CD14-positive monocyte (primary cell): ENCODE data around the gene FGFRL1. TPM values are rescaled to one million over a fixed set of nuclear protein-coding genes. Genes with fewer than 3 reads are reported as not detected.
A peak's percentile ranks its signal among the peaks of the same experiment; 100 is the strongest.

ENCODE experiments used
- DNase-seq, 3 donors: peaks; one replicate each; pipeline ENCODE4 v3.0.0-alpha.2; 2011 to 2022
- H2AFZ ChIP-seq: 2 replicates; pipeline ENCODE4 v1.6.0; 2012; ENCODE audit warnings: mild to moderate bottlenecking, low read depth, low read length, inconsistent platforms; ENCODE audit not compliant: insufficient read depth, poor library complexity, severe bottlenecking
- H3K27ac ChIP-seq, 2 donors: 1 replicate in 1 of 2; 2 replicates in 1 of 2; pipeline ENCODE4 v1.5.1; 2012 to 2013; ENCODE audit warnings: low read length in 2 of 2, control low read depth in 1 of 2, inconsistent platforms in 1 of 2, low read depth in 1 of 2, mild to moderate bottlenecking in 1 of 2
- H3K27me3 ChIP-seq, 2 donors: one replicate each; pipeline versions ENCODE4 v1.6.0 to v1.6.1; 2011 to 2013; ENCODE audit warnings: low read length in 2 of 2; ENCODE audit not compliant: control insufficient read depth in 2 of 2, insufficient read depth in 2 of 2
- H3K36me3 ChIP-seq, 2 donors: replicated peaks in 1 of 2; 1 replicate in 1 of 2; 2 replicates in 1 of 2; pipeline versions ENCODE4 v1.5.1 to v1.6.1; 2012 to 2013; ENCODE audit warnings: low read length in 2 of 2, control low read depth in 1 of 2, inconsistent platforms in 1 of 2, mild to moderate bottlenecking in 1 of 2; ENCODE audit not compliant: insufficient read depth in 2 of 2, control insufficient read depth in 1 of 2
- H3K4me1 ChIP-seq, 2 donors: 1 replicate in 1 of 2; 2 replicates in 1 of 2; pipeline versions ENCODE4 v1.5.1 to v1.6.1; 2012 to 2013; ENCODE audit warnings: low read length in 2 of 2, control low read depth in 1 of 2, inconsistent platforms in 1 of 2, mild to moderate bottlenecking in 1 of 2, moderate library complexity in 1 of 2; ENCODE audit not compliant: insufficient read depth in 2 of 2, control insufficient read depth in 1 of 2
- H3K4me2 ChIP-seq: replicated peaks from 2 replicates; pipeline ENCODE3; 2012; ENCODE audit warnings: low read length, moderate library complexity, mild to moderate bottlenecking; ENCODE audit not compliant: poor library complexity, severe bottlenecking; ENCODE audit errors: extremely low read depth
- H3K4me3 ChIP-seq, 3 experiments: fragments of 200-600 bp in 1 of 3; sonication (generic) in 1 of 3; replicated peaks in 1 of 3; 1 replicate in 2 of 3; 2 replicates in 1 of 3; pipeline ENCODE4 v1.5.1; 2011 to 2013; ENCODE audit warnings: low read length in 3 of 3, mild to moderate bottlenecking in 3 of 3, control low read depth in 2 of 3, low read depth in 2 of 3, inconsistent platforms in 1 of 3, moderate library complexity in 1 of 3
- H3K79me2 ChIP-seq: 2 replicates; pipeline ENCODE4 v1.6.0; 2012; ENCODE audit warnings: mild to moderate bottlenecking, control low read depth, inconsistent platforms, low read length, moderate library complexity; ENCODE audit not compliant: insufficient read depth
- H3K9ac ChIP-seq: 2 replicates; pipeline ENCODE4 v1.6.0; 2017; ENCODE audit warnings: low read length, mild to moderate bottlenecking; ENCODE audit not compliant: insufficient read depth, poor library complexity, severe bottlenecking
- H3K9me3 ChIP-seq, 2 donors: replicated peaks in 1 of 2; 1 replicate in 1 of 2; 2 replicates in 1 of 2; pipeline versions ENCODE4 v1.5.1 to v1.6.1; 2012 to 2013; ENCODE audit warnings: low read length in 2 of 2, control low read depth in 1 of 2; ENCODE audit not compliant: control insufficient read depth in 1 of 2, insufficient read depth in 1 of 2
- H4K20me1 ChIP-seq: 2 replicates; pipeline ENCODE4 v1.6.0; 2012; ENCODE audit warnings: mild to moderate bottlenecking, low read length, control low read depth, moderate library complexity; ENCODE audit not compliant: insufficient read depth
- H3K27ac Mint-ChIP-seq, 7 donors: one replicate each; pipeline ENCODE4 v1.8.0; 2020; ENCODE audit warnings: mild to moderate bottlenecking in 7 of 7, mixed read lengths in 7 of 7, moderate library complexity in 6 of 7, inconsistent platforms in 2 of 7
- H3K27me3 Mint-ChIP-seq, 3 donors: one replicate each; pipeline ENCODE4 v1.8.0; 2021 to 2022; ENCODE audit warnings: low read depth in 3 of 3, mild to moderate bottlenecking in 3 of 3, mixed read lengths in 3 of 3, moderate library complexity in 3 of 3, inconsistent platforms in 1 of 3
- H3K36me3 Mint-ChIP-seq, 2 donors: one replicate each; pipeline ENCODE4 v1.8.0; 2020; ENCODE audit warnings: mixed read lengths in 2 of 2, inconsistent platforms in 1 of 2, mild to moderate bottlenecking in 1 of 2
- H3K4me1 Mint-ChIP-seq: one replicate; pipeline ENCODE4 v1.8.0; 2020; ENCODE audit warnings: mild to moderate bottlenecking, mixed read lengths
- H3K4me3 Mint-ChIP-seq, 2 donors: one replicate each; pipeline ENCODE4 v1.8.0; 2020; ENCODE audit warnings: mild to moderate bottlenecking in 2 of 2, mixed read lengths in 2 of 2, moderate library complexity in 1 of 2
- H3K9me3 Mint-ChIP-seq, 7 donors: one replicate each; pipeline ENCODE4 v1.8.0; 2020 to 2022; ENCODE audit warnings: mixed read lengths in 7 of 7, mild to moderate bottlenecking in 6 of 7, moderate library complexity in 6 of 7, inconsistent platforms in 2 of 7
- WGBS: methylation state at CpG from one replicate; pipeline ENCODE4 v1.1.5; 2013; ENCODE audit warnings: missing lambda C conversion rate; ENCODE audit not compliant: insufficient coverage; 5-methylcytosine and 5-hydroxymethylcytosine counted together
- intact Hi-C, 2 donors: fragments of 100-400 bp; cut with micrococcal nuclease; formaldehyde crosslinking; loops; one replicate each; pipeline versions ENCODE4 v1.15.0 to v1.15.1; 2023
- polyA plus RNA-seq, 3 donors: library from polyadenylated mRNA; depleted of rRNA in 1 of 3; unstranded in 2 of 3; stranded (reverse) in 1 of 3; fragments of 300-500 nt in 2 of 3; fragments of >200 nt in 1 of 3; fragmentation: Illumina TruSeq in 2 of 3; gene quantifications; 1 replicate in 2 of 3; 2 replicates in 1 of 3; pipeline ENCODE4 v1.2.3, GENCODE V29; 2012 to 2021
- TF ChIP-seq, protein P1 (sequence below): fragments of 200-600 bp; IDR thresholded peaks from one replicate; pipeline ENCODE4 v1.8.0; 2022; ENCODE audit warnings: antibody characterized with exemption, mild to moderate bottlenecking

FGFRL1 gene
- polyA plus RNA-seq, 3 donors = 0.17 to 77.7 (median 0.28) TPM

DNA sequence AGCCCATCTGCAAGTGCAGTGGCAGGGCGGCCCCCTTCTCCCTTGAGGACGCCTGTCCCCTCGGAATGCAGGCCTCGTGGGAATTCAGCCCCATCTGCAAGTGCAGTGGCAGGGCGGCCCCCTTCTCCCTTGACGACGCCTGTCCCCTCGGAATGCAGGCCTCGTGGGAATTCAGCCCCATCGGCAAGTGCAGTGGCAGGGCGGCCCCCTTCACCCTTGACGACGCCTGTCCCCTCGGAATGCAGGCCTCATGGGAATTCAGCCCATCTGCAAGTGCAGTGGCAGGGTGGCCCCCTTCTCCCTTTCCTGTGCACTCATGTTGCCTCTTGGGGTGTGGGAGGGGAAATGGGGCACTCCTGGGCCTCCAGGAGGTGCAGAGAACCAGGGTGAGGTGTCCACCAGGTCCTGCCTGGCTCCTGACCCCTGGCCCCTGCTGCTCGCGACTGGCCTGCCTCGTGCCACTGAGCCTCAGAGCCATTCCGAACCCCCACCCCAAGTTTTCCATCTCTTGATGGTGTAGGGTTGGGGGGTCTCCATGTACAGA is 11.5 kb upstream of the FGFRL1 start:
- 59% methylated on average over 8 of the region's 18 CpGs for WGBS
- peaks cover 24 to 81% of the 10 kb centered on the region in 2 donors for H3K27me3 ChIP-seq

DNA sequence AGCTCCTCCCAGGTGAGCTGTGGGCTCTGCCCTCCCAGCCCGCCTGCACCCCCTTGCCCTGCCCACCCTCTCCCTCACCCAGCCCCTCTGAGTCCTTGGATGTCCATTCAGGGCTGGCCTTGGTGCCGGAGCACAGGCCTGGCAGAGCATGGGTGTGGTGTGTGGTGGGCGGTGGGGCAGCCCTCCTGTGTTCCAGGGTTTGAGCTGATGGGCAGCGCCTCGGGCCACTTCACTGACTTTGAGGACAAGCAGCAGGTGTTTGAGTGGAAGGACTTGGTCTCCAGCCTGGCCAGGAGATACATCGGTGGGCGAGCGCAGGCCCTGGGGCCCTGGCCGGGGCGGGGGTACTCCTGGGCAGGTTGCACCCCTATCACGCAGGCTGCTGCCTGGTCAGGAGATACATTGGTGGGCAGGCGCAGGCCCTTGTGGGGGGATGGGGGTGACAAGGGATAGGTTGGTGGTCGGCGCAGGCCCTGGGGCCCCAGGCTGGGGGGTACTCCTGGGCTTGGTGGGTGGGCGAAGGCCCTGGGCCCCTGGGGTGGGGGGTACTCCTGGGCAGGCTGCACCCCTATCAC is 10.7 kb upstream of the FGFRL1 start:
- Histone ChIP-seq H2AFZ (no peak overlapping the region), H3K4me1 (peaks cover 7 to 12% of the 10 kb centered on the region in 2 donors), H3K27ac (no peak overlapping the region), H3K9me3 (peaks cover 0 to 10% of the 10 kb centered on the region in 2 donors), H3K79me2 (no peaks in the 10 kb centered on the region), H3K4me2 (no peak overlapping the region), H3K36me3 (no peaks in the 10 kb centered on the region), H3K27me3 (peaks cover 24 to 84% of the 10 kb centered on the region in 2 donors), H3K4me3 (no peak overlapping the region), H3K9ac (no peak overlapping the region), H4K20me1 (peaks cover 28% of the 10 kb centered on the region)
- no peak overlapping the region for H3K27ac Mint-ChIP-seq
- H3K27me3 Mint-ChIP-seq = peaks cover 67 to 90% (median 68%) of the 10 kb centered on the region in 3 donors
- DNase-seq = no peak
- H3K36me3 Mint-ChIP-seq = no peaks in the 10 kb centered on the region
- H3K9me3 Mint-ChIP-seq = peaks cover 0 to 32% (median 2%) of the 10 kb centered on the region in 7 donors
- intact Hi-C loops = loop anchor here (10.0 kb wide), 1 partner anchor 584 kb away; no protein-coding TSS in a partner anchor
- peak overlapping the region in 1 of 2 donors; percentile 53 for H3K4me3 Mint-ChIP-seq
- 95% methylated on average over 13 of the region's 15 CpGs for WGBS
- TF ChIP-seq, protein P1, sequence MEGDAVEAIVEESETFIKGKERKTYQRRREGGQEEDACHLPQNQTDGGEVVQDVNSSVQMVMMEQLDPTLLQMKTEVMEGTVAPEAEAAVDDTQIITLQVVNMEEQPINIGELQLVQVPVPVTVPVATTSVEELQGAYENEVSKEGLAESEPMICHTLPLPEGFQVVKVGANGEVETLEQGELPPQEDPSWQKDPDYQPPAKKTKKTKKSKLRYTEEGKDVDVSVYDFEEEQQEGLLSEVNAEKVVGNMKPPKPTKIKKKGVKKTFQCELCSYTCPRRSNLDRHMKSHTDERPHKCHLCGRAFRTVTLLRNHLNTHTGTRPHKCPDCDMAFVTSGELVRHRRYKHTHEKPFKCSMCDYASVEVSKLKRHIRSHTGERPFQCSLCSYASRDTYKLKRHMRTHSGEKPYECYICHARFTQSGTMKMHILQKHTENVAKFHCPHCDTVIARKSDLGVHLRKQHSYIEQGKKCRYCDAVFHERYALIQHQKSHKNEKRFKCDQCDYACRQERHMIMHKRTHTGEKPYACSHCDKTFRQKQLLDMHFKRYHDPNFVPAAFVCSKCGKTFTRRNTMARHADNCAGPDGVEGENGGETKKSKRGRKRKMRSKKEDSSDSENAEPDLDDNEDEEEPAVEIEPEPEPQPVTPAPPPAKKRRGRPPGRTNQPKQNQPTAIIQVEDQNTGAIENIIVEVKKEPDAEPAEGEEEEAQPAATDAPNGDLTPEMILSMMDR = no peak
- peaks cover 4% of the 10 kb centered on the region for H3K4me1 Mint-ChIP-seq

More for the DNA sequence above, 11.5 kb upstream of the FGFRL1 start:
- no peak overlapping the region for H3K4me2 ChIP-seq
- no peak overlapping the region for H3K4me3 ChIP-seq
- no peak for DNase-seq
- Mint-ChIP-seq H3K27ac (no peak overlapping the region), H3K9me3 (peaks cover 0 to 29% (median 2%) of the 10 kb centered on the region in 7 donors), H3K4me3 (peak overlapping the region in 1 of 2 donors; percentile 30), H3K27me3 (peaks cover 68 to 89% (median 70%) of the 10 kb centered on the region in 3 donors), H3K4me1 (peaks cover 4% of the 10 kb centered on the region), H3K36me3 (no peaks in the 10 kb centered on the region)
- H3K9ac ChIP-seq = no peak overlapping the region
- peaks cover 0 to 10% of the 10 kb centered on the region in 2 donors for H3K9me3 ChIP-seq
- peaks cover 7 to 12% of the 10 kb centered on the region in 2 donors for H3K4me1 ChIP-seq
- TF ChIP-seq, protein P1 = no peak
- intact Hi-C loops = loop anchor here (10.0 kb wide), 1 partner anchor 585 kb away; no protein-coding TSS in a partner anchor
- no peak overlapping the region for H2AFZ ChIP-seq
- H4K20me1 ChIP-seq = peaks cover 28% of the 10 kb centered on the region
- H3K36me3 ChIP-seq = no peaks in the 10 kb centered on the region
- no peak overlapping the region for H3K27ac ChIP-seq
- H3K79me2 ChIP-seq = no peaks in the 10 kb centered on the region
